GM19099 (cell line): ENCODE data around the gene NCF4.

Experiments used
- POLR2A ChIP-seq: IDR thresholded peaks from 3 replicates; pipeline ENCODE4 v1.6.1; 2011; ENCODE audit warnings: low read depth; ENCODE audit not compliant: insufficient read length; ENCODE audit errors: extremely low read depth

Gene NCF4

GRCh38 chr22:36911887-36912661, 51.3 kb downstream of the NCF4 start:
- no peak for TF ChIP-seq POLR2A

DNA sequence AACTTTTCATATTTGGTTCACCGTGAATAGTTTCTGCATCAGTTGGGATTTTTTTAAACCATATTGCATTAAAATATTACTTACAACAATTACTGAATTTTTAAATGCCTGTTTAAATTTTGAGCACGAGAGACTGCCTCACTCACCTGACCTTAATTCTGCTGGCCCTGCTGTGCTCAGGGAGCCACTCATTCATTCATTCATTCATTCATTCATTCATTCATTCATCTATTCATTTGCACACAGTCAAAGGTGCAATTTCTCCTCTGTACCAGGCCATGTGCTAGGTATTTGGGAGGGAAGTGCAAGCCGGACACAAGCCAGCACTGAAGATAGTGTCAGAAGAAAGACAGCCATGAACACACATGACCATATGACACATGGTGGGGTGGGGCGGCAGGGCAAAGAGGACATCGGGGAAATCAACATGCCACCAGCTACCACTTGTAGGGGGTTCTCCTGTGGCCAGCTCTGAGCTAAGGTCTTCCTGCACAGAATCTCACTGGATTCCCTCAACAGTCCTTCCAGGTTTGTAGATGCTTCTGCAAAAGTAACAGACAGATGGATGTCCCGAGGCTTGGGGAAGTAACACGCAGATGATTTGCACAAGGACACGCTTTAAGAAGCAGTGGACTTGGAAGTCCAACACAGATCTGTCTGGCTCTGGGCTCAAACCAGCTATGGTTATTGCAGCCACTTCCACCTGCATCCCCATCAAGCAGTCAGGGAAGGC, 52.1 kb downstream of the NCF4 start:
- TF ChIP-seq POLR2A = no peak

DNA sequence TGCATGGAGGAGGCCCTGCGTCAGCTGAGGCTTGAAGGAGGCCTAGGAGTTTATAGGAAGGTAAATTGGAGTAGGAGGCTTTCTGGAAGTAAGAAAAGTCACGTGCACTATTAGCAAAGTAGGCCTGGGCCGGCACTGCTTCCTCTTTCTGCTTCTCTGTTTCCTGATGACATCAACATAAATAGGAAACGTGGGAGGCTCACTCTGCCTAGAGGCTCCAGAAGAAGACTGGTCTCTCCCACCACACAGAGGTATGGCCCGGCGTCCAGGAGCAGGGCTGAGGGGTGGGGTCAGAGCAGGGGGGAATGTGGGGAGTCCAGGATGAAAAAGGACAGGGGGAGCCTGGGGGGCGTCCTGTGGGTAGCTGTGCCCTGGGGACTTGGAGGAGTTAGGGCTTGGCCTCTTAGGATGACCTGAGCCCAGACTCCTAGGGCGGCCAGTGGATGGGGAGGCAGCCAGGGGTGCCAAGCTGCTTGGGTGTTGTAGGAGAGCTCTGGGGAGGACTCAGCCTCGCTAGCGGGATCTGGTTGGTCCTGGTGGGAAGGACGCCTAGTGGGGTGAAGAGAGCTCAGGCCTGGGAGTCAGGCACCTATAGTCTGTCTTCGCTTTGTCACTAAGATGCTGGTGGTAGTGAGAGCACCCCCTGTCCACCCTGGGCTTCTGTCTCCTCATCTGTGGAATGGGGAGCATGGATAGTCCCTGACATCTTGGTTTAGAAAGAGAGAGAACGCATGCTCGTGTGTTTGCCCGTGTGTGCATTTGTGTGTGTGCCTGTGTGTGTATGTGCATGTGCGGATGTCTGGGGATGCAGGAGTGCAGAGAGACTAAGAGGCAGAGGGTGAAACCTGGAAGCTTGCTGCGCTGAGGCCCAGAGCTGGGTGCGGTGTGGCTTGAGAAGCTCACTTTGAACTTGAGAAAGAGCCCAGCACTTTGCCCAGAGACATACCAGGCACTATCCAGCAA, 52.9 kb downstream of the NCF4 start, which contains the start of gene CSF2RB:
Gene CSF2RB, plus strand, starts transcription at position 202 of the 963 bp plus-strand sequence. CDS start 8,580 bp downstream, outside the sequence.
- TF ChIP-seq POLR2A = peak; percentile 53

GRCh38 chr22:36914390-36914752, 53.6 kb downstream of the NCF4 start:
- TF ChIP-seq POLR2A = no peak

GRCh38 chr22:36916034-36916433, 55.2 kb downstream of the NCF4 start:
- TF ChIP-seq POLR2A = no peak

DNA sequence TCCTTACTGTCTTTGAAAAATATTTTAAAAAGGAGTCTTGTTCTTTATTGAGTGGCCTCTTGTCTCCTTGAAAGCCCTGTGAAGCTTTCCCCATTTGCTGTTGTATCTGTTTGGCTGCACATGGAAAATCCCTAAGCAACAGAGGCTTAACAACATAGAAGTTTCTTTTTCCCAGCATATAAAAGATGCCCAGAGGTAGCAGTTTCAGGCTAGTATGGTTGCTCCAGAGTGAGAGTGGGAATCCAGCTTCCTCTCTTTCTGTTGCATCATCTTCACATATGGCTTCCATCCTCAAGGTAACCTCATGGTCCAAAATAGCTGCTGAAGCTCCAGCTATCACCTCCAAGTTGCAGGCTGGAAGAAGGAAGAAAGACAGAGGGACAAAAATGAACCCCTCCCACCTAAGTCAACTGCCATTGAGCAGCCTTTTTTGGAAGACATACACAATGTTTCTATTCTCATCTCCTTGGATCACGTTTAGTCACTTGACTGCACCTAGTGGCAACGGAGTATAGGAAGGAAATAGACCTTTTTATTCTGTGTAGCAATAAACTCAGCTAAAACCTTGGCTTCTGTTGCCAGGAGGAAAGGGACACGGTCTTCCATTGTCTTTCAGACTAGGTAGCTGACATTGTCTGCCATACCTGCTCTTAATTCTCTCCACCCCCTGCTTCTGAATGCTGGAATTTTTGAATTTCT, 57.9 kb downstream of the NCF4 start:
- TF ChIP-seq POLR2A = no peak

- no peak for TF ChIP-seq POLR2A
Measured at GRCh38 chr22:36921309-36922104, 60.7 kb downstream of the NCF4 start.

- TF ChIP-seq POLR2A = no peak
Measured at GRCh38 chr22:36922105-36922608, 61.4 kb downstream of the NCF4 start.

DNA sequence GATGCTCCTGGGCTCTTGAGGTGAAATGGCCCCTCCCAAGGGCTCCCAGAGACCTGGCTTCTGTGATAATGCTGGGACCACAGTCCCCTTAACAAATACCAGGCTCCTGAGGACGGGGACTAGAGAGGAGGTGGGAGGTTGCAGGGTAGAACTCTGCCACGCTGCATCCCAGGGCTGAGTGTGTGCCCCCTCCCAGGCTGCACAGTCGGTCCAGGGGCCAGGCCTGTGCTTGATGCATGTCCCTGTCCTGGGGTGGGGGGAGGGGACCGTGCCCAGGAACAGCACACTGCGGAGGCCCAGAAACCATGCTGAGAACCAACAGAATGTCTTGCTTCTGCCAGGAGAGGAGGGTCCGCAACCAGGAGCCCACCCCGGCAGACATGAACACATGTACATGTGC, 61.9 kb downstream of the NCF4 start:
- TF ChIP-seq POLR2A = no peak

DNA sequence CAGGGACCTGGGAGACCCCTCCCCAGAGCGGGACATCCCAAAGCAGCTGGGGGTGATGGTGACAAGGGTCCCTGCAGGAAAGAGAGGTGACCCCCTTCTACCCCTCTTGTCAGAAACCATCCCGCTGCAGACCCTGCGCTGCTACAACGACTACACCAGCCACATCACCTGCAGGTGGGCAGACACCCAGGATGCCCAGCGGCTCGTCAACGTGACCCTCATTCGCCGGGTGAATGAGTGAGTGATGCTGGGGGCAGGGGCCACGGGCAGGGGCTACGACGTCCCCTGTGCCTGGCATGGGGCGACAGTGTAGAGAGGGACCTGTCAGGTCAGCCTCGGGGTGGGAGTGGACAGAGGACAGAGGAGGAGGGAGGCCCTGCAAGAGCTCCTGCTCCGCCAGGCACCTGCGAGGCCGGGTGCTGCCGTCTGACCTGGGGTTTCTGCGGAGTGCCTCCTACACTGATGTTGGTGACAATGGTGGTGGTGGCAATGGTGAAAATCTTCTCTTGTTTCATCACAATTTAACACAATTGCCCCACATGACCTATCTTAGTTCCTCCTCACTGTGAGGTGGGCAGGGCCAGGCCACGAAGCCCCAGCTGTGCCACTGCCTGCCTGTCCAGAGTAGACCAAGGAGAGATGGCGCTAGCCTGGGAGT, 62.5 kb downstream of the NCF4 start:
- TF ChIP-seq POLR2A = no peak

GRCh38 chr22:36924151-36924698, 63.4 kb downstream of the NCF4 start:
- no peak for TF ChIP-seq POLR2A

- no peak for TF ChIP-seq POLR2A
Measured at GRCh38 chr22:36925388-36926290, 64.8 kb downstream of the NCF4 start.
